ENCODE measurements around the gene SPEM3.

- TF ChIP-seq CTCF (IDR thresholded peaks at IDR 0.05; ENCODE audit: poor library complexity) (peak; percentile 21), EZH2 (IDR thresholded peaks at IDR 0.05; ENCODE audit: borderline replicate concordance) (no peak), EZH2phosphoT487 (IDR thresholded peaks at IDR 0.05; ENCODE audit: low read depth, severe bottlenecking, unreplicated experiment) (no peak)
These were observed 34.8 kb upstream of the SPEM3 start for GRCh38 chr17:7393613-7394451.
